ENCODE data around the gene TSHR.

Gene TSHR

DNA sequence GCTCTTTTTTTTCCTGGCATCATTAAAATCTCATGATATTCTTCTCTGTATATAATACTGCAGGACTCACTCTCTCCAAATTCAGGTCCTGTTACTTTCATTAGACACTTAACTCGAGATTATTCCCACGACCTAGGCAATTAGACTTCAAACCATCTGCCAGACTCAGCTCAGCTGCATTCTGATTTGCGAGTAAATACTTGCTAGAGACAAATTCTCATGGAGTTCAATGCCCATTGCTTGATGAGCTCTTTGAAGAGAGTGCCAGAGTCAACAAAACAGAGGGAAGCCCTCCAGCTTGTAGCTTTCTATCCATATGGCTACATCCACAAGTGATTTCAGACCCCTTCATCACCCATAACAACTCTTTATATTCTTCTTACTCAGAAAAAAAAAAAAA lies 177.0 kb downstream of the TSHR start:
- H4K20me1 ChIP-seq (ENCODE audit: control insufficient read depth, insufficient read depth, low read depth, low read length) = no peaks in the 10 kb centered on the region
- TF ChIP-seq CTCF (IDR thresholded peaks at IDR 0.05; ENCODE audit: low read depth, low read length, poor library complexity, severe bottlenecking) (no peak), EZH2phosphoT487 (IDR thresholded peaks at IDR 0.05; ENCODE audit: borderline replicate concordance, low read length) (no peak)
- no peaks in the 10 kb centered on the region for H3F3A ChIP-seq (ENCODE audit: control insufficient read depth, insufficient read depth)
- H3K79me2 ChIP-seq (ENCODE audit: control insufficient read depth, low read length) = no peaks in the 10 kb centered on the region
- H3K4me2 ChIP-seq (ENCODE audit: low read length) = no peak overlapping the region
- peaks cover 11% of the 10 kb centered on the region for H3K4me1 ChIP-seq (ENCODE audit: control insufficient read depth, low read length)
- H3K36me3 ChIP-seq (ENCODE audit: control insufficient read depth, low read length) = no peaks in the 10 kb centered on the region
- H3K9me3 ChIP-seq (ENCODE audit: control insufficient read depth, insufficient read depth, low read length) = peaks cover 4% of the 10 kb centered on the region; the same call in 1 of the 2 replicates
- H3K4me3 ChIP-seq (ENCODE audit: low read length) = no peak overlapping the region
- no peak overlapping the region for H3K27ac ChIP-seq (ENCODE audit: low read depth, low read length)
- H3K27me3 ChIP-seq (ENCODE audit: control insufficient read depth, low read length) = no peaks in the 10 kb centered on the region
- H3K9me2 ChIP-seq (replicated peaks; ENCODE audit: control insufficient read depth, low read length) = no peaks in the 10 kb centered on the region

- TF ChIP-seq EZH2phosphoT487 (IDR thresholded peaks at IDR 0.05; ENCODE audit: borderline replicate concordance, low read length) (no peak), CTCF (IDR thresholded peaks at IDR 0.05; ENCODE audit: low read depth, low read length, poor library complexity, severe bottlenecking) (no peak)
- H3K4me1 ChIP-seq (ENCODE audit: control insufficient read depth, low read length) = peaks cover 10% of the 10 kb centered on the region
- H3K36me3 ChIP-seq (ENCODE audit: control insufficient read depth, low read length) = no peaks in the 10 kb centered on the region
- no peaks in the 10 kb centered on the region for H3K27me3 ChIP-seq (ENCODE audit: control insufficient read depth, low read length)
- H3K9me3 ChIP-seq (ENCODE audit: control insufficient read depth, insufficient read depth, low read length) = peaks cover 4% of the 10 kb centered on the region; the same call in 1 of the 2 replicates
- no peaks in the 10 kb centered on the region for H3F3A ChIP-seq (ENCODE audit: control insufficient read depth, insufficient read depth)
- no peak overlapping the region for H3K27ac ChIP-seq (ENCODE audit: low read depth, low read length)
- no peaks in the 10 kb centered on the region for H4K20me1 ChIP-seq (ENCODE audit: control insufficient read depth, insufficient read depth, low read depth, low read length)
- no peaks in the 10 kb centered on the region for H3K9me2 ChIP-seq (replicated peaks; ENCODE audit: control insufficient read depth, low read length)
- H3K4me2 ChIP-seq (ENCODE audit: low read length) = no peak overlapping the region
- H3K4me3 ChIP-seq (ENCODE audit: low read length) = no peak overlapping the region
- no peaks in the 10 kb centered on the region for H3K79me2 ChIP-seq (ENCODE audit: control insufficient read depth, low read length)
Measured at GRCh38 chr14:81133400-81133799, 178.0 kb downstream of the TSHR start.

- no peak overlapping the region for H3K4me3 ChIP-seq (ENCODE audit: low read length)
- H3K9me3 ChIP-seq (ENCODE audit: control insufficient read depth, insufficient read depth, low read length) = peaks cover 4% of the 10 kb centered on the region; the same call in 1 of the 2 replicates
- no peaks in the 10 kb centered on the region for H3K9me2 ChIP-seq (replicated peaks; ENCODE audit: control insufficient read depth, low read length)
- H3K79me2 ChIP-seq (ENCODE audit: control insufficient read depth, low read length) = no peaks in the 10 kb centered on the region
- H4K20me1 ChIP-seq (ENCODE audit: control insufficient read depth, insufficient read depth, low read depth, low read length) = no peaks in the 10 kb centered on the region
- H3K4me2 ChIP-seq (ENCODE audit: low read length) = no peak overlapping the region
- no peaks in the 10 kb centered on the region for H3F3A ChIP-seq (ENCODE audit: control insufficient read depth, insufficient read depth)
- no peaks in the 10 kb centered on the region for H3K4me1 ChIP-seq (ENCODE audit: control insufficient read depth, low read length)
- TF ChIP-seq EZH2phosphoT487 (IDR thresholded peaks at IDR 0.05; ENCODE audit: borderline replicate concordance, low read length) (no peak), CTCF (IDR thresholded peaks at IDR 0.05; ENCODE audit: low read depth, low read length, poor library complexity, severe bottlenecking) (no peak)
- H3K36me3 ChIP-seq (ENCODE audit: control insufficient read depth, low read length) = no peaks in the 10 kb centered on the region
- H3K27me3 ChIP-seq (ENCODE audit: control insufficient read depth, low read length) = no peaks in the 10 kb centered on the region
- H3K27ac ChIP-seq (ENCODE audit: low read depth, low read length) = no peak overlapping the region
Measured at GRCh38 chr14:81137316-81137715, 181.9 kb downstream of the TSHR start.

All from DOHH2 (cell line).